HuH-7 (cell line): Measurements from ENCODE around the gene SMARCA2.
A peak's percentile ranks its signal among the peaks of the same experiment; 100 is the strongest.

ENCODE experiments used
- DNase-seq: peaks from one replicate; pipeline ENCODE4 v3.0.0; 2011; ENCODE audit warnings: low spot score

The SMARCA2 gene

DNA sequence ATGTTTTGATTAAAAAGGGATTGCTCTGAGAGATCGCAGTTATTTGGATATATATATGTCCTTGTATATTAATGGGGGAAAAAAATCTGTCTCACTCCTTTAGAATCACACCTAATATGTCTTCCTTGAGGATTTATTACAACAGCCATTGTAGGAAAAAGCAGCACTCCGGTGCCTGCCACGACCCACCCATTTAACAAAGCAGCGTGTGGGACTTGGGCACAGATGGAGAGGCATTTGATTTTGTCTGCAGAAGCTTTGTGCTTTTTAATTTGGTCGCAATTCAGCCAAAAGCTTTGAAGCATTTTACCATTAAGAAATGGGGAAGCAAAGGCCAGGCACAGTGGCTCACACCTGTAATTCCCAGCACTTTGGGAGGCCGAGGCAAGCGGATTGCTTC, 159.2 kb downstream of the SMARCA2 start:
- no peak for DNase-seq

DNA sequence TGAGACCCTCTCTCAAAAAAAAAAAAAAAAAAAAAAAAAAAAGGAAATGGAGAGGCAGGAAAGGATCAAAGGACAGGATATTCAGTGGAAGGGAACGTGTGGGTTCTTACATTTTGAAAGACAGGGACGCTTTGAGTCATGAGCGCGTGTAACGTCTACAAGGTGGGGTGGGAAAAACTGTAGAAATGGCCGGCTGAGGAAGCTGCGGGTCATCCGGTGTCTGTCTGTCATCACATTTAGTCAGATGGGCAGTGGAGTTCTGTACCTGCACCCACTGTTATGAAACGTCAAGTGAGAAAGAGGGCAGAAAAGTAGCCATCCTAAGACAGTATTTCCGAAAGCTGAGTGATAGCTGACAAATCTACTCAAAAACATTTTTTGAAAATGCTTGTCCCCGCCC, 159.8 kb downstream of the SMARCA2 start:
- DNase-seq: no peak

DNA sequence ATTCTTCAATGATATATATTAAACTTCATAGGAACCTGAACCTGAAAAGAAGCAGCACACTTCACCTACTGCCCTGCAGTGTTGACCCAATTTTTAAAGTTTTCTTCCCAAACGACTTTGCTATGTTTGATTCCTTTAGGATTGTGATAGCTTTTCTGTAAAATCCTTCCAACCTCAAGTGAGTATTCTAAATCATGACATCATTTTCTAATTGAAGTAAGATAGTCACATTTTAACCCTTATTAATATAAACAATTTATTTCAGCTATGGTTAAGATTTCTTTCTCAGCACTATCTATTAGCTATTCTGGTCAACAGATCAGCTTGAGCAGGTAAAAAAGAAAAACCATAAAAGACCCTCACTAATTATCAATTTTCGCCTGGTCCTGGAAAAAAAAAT, 162.0 kb downstream of the SMARCA2 start:
- DNase-seq: no peak

- no peak for DNase-seq
Measured at GRCh38 chr9:2178034-2178734, 163.0 kb downstream of the SMARCA2 start.

DNA sequence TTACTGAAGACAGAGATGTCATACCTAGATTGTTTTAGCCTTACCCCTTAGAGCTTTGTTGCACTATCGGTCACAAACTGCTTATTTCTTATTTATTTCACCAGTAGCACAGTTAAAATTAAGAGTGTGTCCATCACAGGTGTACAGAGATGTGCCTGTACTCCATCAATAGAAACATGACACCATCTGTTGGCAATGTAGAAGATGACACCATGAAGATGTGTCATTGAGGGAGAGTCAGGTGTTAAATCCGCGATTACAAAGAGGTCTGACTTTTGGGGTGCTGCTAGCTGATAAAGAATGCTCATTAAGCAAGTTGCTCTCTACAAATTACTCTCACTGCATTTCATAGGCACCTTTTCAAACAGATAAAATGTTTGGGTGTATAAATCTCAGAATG, 164.4 kb downstream of the SMARCA2 start:
- DNase-seq: no peak

DNA sequence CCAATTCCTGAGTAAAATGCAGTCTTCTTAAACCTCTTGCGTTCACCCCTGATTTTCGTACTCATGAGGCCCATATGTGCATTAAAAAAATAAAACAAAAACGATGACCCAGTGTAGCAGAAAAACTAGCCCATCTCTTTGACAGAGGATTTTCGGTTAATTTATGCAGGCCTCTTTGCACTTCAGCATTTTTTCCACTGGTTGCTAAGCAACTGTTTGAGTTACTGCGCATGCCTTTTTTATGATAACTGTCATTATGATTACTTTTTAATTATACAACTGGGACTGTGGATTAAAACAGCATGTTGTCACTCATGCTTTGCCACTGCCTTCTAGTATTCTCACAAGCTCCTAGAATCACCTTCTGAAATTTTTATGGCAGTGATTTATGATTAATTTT, 165.0 kb downstream of the SMARCA2 start:
- no peak for DNase-seq

DNA sequence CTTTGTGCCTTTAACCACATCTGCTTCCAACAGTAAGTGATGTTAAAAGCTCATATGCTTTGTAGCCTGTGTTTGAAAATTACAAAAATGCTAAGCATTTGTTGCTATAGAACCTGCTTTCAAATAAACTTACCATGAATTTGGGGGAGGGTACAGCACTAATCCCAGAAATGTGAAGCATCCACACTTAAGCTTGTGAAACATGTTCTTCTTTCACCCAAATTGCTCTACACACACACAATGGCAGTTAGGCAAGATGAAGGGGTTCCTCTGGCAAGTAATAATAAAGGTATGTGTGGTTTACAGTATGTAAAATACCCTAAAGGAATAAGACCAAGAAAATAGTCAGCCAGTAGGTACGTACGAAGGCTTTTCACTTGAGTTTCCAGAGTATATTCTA, 165.6 kb downstream of the SMARCA2 start:
- DNase-seq: no peak

- DNase-seq: peak; percentile 8
Measured at GRCh38 chr9:2181792-2182191, 166.6 kb downstream of the SMARCA2 start.

DNA sequence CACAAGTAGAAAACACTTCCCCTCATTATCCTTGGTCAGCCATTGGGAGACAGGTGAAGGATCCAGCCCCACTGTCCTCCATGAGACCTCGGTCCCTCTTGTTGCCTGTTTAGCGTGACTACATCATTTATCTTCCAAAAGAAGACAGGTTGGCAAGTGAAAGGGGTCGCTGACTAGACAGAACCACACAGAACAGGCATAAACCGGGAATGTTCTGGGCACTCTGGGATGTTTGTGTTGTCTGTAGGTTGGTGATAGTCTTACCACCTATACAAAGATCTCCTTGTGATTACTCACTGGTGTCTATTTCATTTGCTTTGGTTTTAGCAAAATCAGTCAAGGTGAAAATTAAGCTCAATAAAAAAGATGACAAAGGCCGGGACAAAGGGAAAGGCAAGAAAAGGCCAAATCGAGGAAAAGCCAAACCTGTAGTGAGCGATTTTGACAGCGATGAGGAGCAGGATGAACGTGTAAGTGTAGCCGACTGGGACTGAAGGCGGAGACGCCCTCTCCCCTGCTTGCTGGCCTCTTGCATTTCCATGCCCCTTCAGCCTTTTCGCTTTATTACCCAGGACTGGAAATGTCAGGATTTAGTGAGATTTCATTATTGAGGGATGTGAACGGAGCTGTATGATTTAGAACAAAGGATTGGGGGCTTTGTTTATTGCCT, 175.9 kb downstream of the SMARCA2 start:
- no peak for DNase-seq

GRCh38 chr9:2191609-2191972, 176.4 kb downstream of the SMARCA2 start:
- no peak for DNase-seq

- no peak for DNase-seq
Measured at GRCh38 chr9:2192356-2192979, 177.3 kb downstream of the SMARCA2 start.

DNA sequence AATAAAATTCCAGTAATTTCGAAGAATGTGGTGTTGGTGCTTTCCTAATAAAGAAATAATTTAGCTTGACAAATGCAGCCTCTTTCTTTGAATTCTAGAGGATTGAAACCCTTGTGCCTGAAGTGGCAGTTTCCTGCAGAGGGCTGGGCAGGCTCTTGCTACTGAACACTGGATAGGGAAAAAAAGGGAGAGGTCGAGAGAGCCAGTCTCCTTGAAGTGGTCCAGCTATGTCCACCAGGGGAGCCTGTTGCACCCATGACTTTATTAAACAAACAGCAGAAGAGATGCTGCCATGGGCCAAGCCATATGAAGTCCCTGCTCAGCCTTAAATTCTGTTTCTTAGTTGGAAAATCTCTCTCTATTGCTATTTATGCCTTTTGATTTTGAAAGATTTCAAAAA, 178.4 kb downstream of the SMARCA2 start:
- DNase-seq: no peak

GRCh38 chr9:2195211-2195610, 180.1 kb downstream of the SMARCA2 start:
- DNase-seq: no peak

DNA sequence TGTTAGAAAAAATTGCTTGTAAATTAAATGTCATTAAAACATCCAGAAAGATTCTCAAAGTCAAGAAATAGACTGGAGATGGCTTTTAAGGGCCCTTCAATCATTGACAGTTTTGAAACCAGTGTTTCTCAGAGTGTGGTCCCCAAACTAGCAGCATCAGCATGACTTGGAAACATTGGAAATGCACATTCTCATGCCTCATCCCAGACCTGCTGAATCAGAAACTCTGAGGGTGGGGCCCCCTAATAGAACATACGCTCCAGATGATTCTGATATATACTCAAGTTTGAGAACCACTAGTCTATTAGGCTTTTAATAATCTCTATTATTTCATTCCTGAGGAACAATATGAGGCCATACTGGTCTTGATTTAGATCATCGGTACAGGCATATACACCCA, 181.6 kb downstream of the SMARCA2 start:
- DNase-seq: no peak

- no peak for DNase-seq
Measured at GRCh38 chr9:2198956-2199635, 183.9 kb downstream of the SMARCA2 start.

DNA sequence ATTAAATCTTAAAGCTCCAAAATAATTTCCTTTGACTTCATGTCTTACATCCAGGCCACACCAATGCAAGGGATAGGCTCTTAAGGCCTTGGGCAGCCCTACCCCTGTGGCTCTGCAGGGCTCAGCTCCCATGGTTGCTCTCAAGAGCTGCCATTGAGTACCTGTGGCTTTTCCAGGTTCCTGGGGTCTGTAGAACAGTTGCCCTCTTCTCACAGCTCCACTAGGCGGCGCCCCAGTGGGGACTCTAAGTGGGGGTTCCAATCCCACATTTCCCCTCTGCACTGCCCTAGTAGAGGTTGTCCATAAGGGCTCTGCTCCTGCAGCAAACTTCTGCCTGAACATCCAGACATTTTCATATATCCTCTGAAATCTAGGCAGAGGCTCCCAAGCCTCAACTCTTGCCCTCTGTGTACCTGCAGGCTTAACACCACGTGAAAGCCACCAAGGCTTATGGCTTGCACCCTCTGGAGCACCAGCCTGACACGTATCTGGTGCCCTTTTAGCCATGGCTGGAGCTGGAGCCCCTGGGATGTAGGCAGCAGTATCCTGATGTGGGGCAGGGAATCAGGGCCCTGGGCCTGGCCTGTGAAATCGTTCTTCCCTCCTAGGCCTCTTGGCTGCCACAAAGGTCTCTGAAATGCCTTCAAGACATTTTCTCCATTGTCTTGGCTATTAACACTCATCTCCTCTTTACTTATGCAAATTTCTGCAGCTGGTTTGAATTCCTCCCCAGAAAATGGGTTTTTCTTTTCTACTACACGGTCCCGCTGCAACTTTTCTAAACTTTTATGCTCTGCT, 185.1 kb downstream of the SMARCA2 start:
- no peak for DNase-seq

DNA sequence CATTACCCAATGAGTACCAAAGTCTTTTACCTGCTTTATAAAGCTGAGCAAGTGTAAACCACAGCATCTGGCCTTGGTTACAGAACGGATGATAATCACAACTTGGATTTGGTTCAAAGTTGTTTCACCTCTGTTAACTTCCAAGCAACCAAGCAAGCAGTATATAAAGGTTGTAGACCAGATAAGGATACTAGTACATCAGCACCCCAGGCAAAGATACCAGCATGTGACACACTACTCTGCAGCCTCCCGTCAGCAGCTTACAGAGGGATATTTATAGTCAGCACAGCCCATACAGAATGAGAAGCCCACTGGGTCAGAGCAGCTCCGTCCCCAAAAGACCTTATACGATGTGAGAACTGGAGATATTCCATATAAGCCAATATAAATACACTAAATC, 193.3 kb downstream of the SMARCA2 start:
- no peak for DNase-seq

DNA sequence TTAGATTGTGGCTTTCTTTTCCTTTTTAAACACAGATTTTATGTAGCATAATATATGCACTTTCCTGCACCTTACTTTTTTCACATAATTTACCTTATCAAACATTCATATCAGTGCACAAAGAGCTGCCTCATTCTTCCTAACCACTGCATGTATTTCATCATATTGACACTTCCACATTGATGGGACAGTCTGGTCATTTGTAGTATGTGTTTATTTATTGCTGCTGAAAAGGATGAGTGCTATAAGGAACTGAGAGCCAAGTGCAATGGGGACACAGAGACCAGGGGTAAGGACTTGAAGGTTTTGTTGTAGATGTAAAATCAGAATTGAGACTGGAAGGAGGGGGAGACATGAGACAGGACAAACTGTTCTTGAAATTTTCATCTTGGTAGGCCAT, 193.8 kb downstream of the SMARCA2 start:
- no peak for DNase-seq

DNA sequence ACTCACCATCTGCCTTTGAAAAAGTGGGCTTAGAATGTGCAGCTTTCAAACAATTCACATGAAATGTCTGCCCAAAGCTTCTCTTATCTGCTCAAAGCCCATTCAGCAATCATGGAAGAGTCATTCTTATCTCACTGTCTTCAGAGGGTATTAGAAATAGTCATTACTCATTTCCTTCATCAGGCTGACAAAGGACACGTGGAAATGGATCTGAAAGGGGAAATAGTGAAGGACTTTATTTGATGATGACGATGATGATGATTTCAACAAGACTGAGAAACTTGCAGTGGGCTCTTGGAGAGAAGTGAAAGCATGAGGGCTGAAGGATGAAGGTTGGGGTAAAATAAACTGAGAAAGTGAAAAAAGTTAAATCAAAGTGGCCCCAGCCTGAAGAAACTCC, 194.3 kb downstream of the SMARCA2 start:
- DNase-seq: no peak

- DNase-seq: no peak
Measured at GRCh38 chr9:2210201-2210600, 195.1 kb downstream of the SMARCA2 start.

GRCh38 chr9:2213830-2214468, 198.8 kb downstream of the SMARCA2 start:
- no peak for DNase-seq

GRCh38 chr9:2214707-2215106, 199.6 kb downstream of the SMARCA2 start:
- no peak for DNase-seq
